ENCODE measurements around the gene ZNF235.
A peak's percentile ranks its signal among the peaks of the same experiment; 100 is the strongest.
"Not testable (repeated sequence)": the region's sequence is repeated elsewhere in the genome, so short reads cannot be mapped to it uniquely, and the experiment has no call there.

The ZNF235 gene

DNA sequence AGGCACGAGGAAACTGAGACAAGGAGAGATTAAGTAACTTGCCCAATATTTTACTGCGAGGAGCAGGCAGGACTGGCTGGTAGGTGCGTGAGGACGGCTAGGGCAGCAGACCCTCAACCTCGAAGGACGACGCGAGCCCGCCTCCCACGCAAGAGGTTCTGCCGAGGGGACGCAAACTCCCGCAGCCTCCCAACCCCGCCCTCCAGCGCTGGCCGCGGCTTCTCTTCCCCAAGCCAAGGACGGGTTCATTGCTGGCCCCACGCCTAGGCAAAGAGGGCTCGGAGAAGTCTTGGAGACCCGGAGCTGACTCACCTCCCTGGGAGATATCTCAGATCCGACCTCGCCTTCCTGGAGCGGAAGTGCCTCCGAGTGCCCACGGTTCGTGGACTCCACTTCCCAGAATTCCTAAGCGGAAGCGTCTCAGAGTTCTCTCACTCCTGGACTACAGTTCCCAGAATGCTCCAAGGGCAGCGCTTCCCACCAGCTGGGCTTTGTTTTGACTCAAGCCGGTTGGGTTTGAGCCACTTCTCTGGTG is at the start of gene ZNF235:
Gene ZNF235 (minus strand): TSS at position 367 of the 535 bp plus-strand sequence. CDS start 1,621 bp downstream, outside the sequence.
- in situ Hi-C loops (cut with HindIII; ENCODE audit: low sequenced_read_pairs), result no loop called here

GRCh38 chr19:44346556-44346955 is 41.7 kb upstream of the ZNF235 start:
- H3K4me3 ChIP-seq (ENCODE audit: low read depth, low read length), result no peak overlapping the region
- no peak for DNase-seq (ENCODE audit: low read depth)
- in situ Hi-C loops (cut with HindIII; ENCODE audit: low sequenced_read_pairs), result no loop called here
- TF ChIP-seq, protein P1, sequence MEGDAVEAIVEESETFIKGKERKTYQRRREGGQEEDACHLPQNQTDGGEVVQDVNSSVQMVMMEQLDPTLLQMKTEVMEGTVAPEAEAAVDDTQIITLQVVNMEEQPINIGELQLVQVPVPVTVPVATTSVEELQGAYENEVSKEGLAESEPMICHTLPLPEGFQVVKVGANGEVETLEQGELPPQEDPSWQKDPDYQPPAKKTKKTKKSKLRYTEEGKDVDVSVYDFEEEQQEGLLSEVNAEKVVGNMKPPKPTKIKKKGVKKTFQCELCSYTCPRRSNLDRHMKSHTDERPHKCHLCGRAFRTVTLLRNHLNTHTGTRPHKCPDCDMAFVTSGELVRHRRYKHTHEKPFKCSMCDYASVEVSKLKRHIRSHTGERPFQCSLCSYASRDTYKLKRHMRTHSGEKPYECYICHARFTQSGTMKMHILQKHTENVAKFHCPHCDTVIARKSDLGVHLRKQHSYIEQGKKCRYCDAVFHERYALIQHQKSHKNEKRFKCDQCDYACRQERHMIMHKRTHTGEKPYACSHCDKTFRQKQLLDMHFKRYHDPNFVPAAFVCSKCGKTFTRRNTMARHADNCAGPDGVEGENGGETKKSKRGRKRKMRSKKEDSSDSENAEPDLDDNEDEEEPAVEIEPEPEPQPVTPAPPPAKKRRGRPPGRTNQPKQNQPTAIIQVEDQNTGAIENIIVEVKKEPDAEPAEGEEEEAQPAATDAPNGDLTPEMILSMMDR (IDR thresholded peaks at IDR 0.05; ENCODE audit: low read depth, low read length, missing control alignments), result no peak

More for the DNA sequence above, at the start of gene ZNF235:
- TF ChIP-seq, protein P1 (IDR thresholded peaks at IDR 0.05; ENCODE audit: low read depth, low read length, missing control alignments), result no peak
- peak; percentile 98 for DNase-seq (ENCODE audit: low read depth)
- peak within 1 kb of the TSS; percentile 54 for H3K4me3 ChIP-seq (ENCODE audit: low read depth, low read length)

GRCh38 chr19:44345959-44346358 is 41.1 kb upstream of the ZNF235 start:
- no peak overlapping the region for H3K4me3 ChIP-seq (ENCODE audit: low read depth, low read length)
- DNase-seq (ENCODE audit: low read depth), result no peak
- TF ChIP-seq, protein P1 (IDR thresholded peaks at IDR 0.05; ENCODE audit: low read depth, low read length, missing control alignments), result no peak
- in situ Hi-C loops (cut with HindIII; ENCODE audit: low sequenced_read_pairs), result no loop called here

GRCh38 chr19:44344255-44344654 is 39.4 kb upstream of the ZNF235 start:
- in situ Hi-C loops (cut with HindIII; ENCODE audit: low sequenced_read_pairs), result no loop called here
- TF ChIP-seq, protein P1 (IDR thresholded peaks at IDR 0.05; ENCODE audit: low read depth, low read length, missing control alignments), result no peak
- DNase-seq (ENCODE audit: low read depth), result no peak
- H3K4me3 ChIP-seq (ENCODE audit: low read depth, low read length), result no peak overlapping the region

DNA sequence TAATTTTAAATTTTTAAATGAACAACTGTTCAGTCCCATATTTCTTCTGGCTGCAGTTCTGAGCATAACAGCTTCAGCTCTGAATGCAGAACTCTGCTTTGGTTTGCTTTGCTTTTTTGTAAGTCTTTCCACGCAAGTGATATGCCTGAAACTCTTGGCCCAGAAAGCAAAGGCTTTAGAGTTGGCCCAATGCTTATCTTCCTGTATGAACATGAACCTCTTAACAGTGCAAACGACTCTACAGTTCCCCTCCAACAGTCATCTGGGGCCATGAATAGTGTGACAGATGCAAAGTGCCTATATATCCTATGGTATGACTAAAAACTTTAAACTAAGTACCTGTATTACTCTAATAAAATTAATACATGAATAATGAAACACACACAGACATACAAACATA is 37.0 kb upstream of the ZNF235 start:
- DNase-seq (ENCODE audit: low read depth), result no peak
- in situ Hi-C loops (cut with HindIII; ENCODE audit: low sequenced_read_pairs), result no loop called here
- H3K4me3 ChIP-seq (ENCODE audit: low read depth, low read length), result no peak overlapping the region
- TF ChIP-seq, protein P1 (IDR thresholded peaks at IDR 0.05; ENCODE audit: low read depth, low read length, missing control alignments), result no peak

- in situ Hi-C loops (cut with HindIII; ENCODE audit: low sequenced_read_pairs), result not testable (repeated sequence)
These were observed 29.8 kb upstream of the ZNF235 start for GRCh38 chr19:44334639-44335038.

GRCh38 chr19:44332145-44332544 is 27.3 kb upstream of the ZNF235 start:
- H3K4me3 ChIP-seq (ENCODE audit: low read depth, low read length), result no peak overlapping the region
- DNase-seq (ENCODE audit: low read depth), result no peak
- TF ChIP-seq, protein P1 (IDR thresholded peaks at IDR 0.05; ENCODE audit: low read depth, low read length, missing control alignments), result no peak
- in situ Hi-C loops (cut with HindIII; ENCODE audit: low sequenced_read_pairs), result no loop called here

More at GRCh38 chr19:44334639-44335038, 29.8 kb upstream of the ZNF235 start:
- not testable (repeated sequence) for DNase-seq (ENCODE audit: low read depth); H3K4me3 ChIP-seq (ENCODE audit: low read depth, low read length)

All from astrocyte of the cerebellum (primary cell).